WTC11 (cell line): ENCODE data around the gene RIMBP3B. TPM values are rescaled to one million over a fixed set of nuclear protein-coding genes. Genes with fewer than 3 reads are reported as not detected.
"Not testable (repeated sequence)": the region's sequence is repeated elsewhere in the genome, so short reads cannot be mapped to it uniquely, and the experiment has no call there.

ENCODE experiments used
- ATAC-seq: fragments of 200-7000 bp; cut with Tn5 transposase; 2 replicates; pipeline ENCODE4 v1.10.0; 2021; ENCODE audit warnings: mild to moderate bottlenecking, moderate library complexity
- Bru-seq: library from RNA; stranded (reverse); fragments of 400-500 nt; gene quantifications from one replicate; lab custom pipeline; 2021; lab: Mats Ljungman, UMichigan
- CTCF ChIA-PET: fragments of 300-600 bp; sonication (Branson Sonifier 250); formaldehyde crosslinking; loops from one replicate; lab custom pipeline; 2021; ENCODE audit warnings: antibody characterized with exemption; lab: Charles Lee
- POLR2A ChIA-PET: fragments of 350-600 bp; sonication (Branson Sonifier 250); formaldehyde crosslinking; loops from one replicate; lab custom pipeline; 2021; ENCODE audit warnings: antibody characterized with exemption; lab: Charles Lee
- DNase-seq: peaks from one replicate; pipeline ENCODE4 v3.0.0; 2021; ENCODE audit warnings: low spot score
- H3K27ac Mint-ChIP-seq: 2 replicates; pipeline ENCODE4 v1.8.0; 2021; ENCODE audit warnings: mixed read lengths
- H3K27me3 Mint-ChIP-seq: 2 replicates; pipeline ENCODE4 v1.8.0; 2021; ENCODE audit warnings: low read depth, mild to moderate bottlenecking, moderate library complexity, mixed read lengths
- H3K36me3 Mint-ChIP-seq: 2 replicates; pipeline ENCODE4 v1.8.0; 2021; ENCODE audit warnings: mixed read lengths
- H3K4me1 Mint-ChIP-seq: 2 replicates; pipeline ENCODE4 v1.8.0; 2022; ENCODE audit warnings: mixed read lengths
- H3K4me3 Mint-ChIP-seq: 2 replicates; pipeline ENCODE4 v1.8.0; 2021; ENCODE audit warnings: mild to moderate bottlenecking, moderate library complexity, mixed read lengths
- H3K9me3 Mint-ChIP-seq: 2 replicates; pipeline ENCODE4 v1.8.0; 2021; ENCODE audit warnings: mixed read lengths
- long read RNA-seq, 3 experiments: library from RNA in 1 of 3; library from capped mRNA in 1 of 3; library from polyadenylated mRNA in 1 of 3; unstranded in 2 of 3; stranded (forward) in 1 of 3; transcript quantifications; one replicate each; pipeline ENCODE4 v2.0.0, GENCODE V29; 2021
- total RNA-seq: library from RNA; stranded (reverse); gene quantifications from 3 replicates; pipeline ENCODE4 v1.2.3, GENCODE V29; 2021

The RIMBP3B gene
- 0.09 to 0.62 TPM (median 0.27 TPM) in 3 replicates for total RNA-seq
- not detected for Bru-seq, nascent RNA
- long read RNA-seq, experiment 1 = 0 reads
- long read RNA-seq, experiment 2 = 0 reads
- long read RNA-seq, experiment 3 = 0 reads

GRCh38 chr22:21383701-21384467, at the start of gene RIMBP3B:
TSS of gene RIMBP3B (plus strand) at chr22:21383751. CDS start at chr22:21383859, 108 bp downstream.
- POLR2A ChIA-PET, H3K4me3 Mint-ChIP-seq, H3K27me3 Mint-ChIP-seq, H3K36me3 Mint-ChIP-seq, H3K9me3 Mint-ChIP-seq, CTCF ChIA-PET, H3K4me1 Mint-ChIP-seq, H3K27ac Mint-ChIP-seq, DNase-seq: not testable (repeated sequence)
- ATAC-seq = peak; percentile 77

- ATAC-seq, H3K27ac Mint-ChIP-seq, H3K4me1 Mint-ChIP-seq, H3K36me3 Mint-ChIP-seq, DNase-seq, H3K27me3 Mint-ChIP-seq, POLR2A ChIA-PET, H3K9me3 Mint-ChIP-seq, CTCF ChIA-PET, H3K4me3 Mint-ChIP-seq: not testable (repeated sequence)
These were observed 26.0 kb upstream of the RIMBP3B start for GRCh38 chr22:21357527-21357926.

- POLR2A ChIA-PET, H3K4me1 Mint-ChIP-seq, CTCF ChIA-PET, H3K36me3 Mint-ChIP-seq, H3K4me3 Mint-ChIP-seq, H3K27me3 Mint-ChIP-seq, H3K9me3 Mint-ChIP-seq, H3K27ac Mint-ChIP-seq: not testable (repeated sequence)
- ATAC-seq (peak; percentile 48), DNase-seq (peak; percentile 16)
These were observed 23.0 kb upstream of the RIMBP3B start for GRCh38 chr22:21360525-21360924.

GRCh38 chr22:21362473-21362872, 21.1 kb upstream of the RIMBP3B start:
- H3K27ac Mint-ChIP-seq, H3K4me1 Mint-ChIP-seq, CTCF ChIA-PET, ATAC-seq, H3K27me3 Mint-ChIP-seq, H3K9me3 Mint-ChIP-seq, POLR2A ChIA-PET, H3K4me3 Mint-ChIP-seq, DNase-seq, H3K36me3 Mint-ChIP-seq: not testable (repeated sequence)

GRCh38 chr22:21363061-21363460, 20.5 kb upstream of the RIMBP3B start:
- POLR2A ChIA-PET, ATAC-seq: not testable (repeated sequence)

GRCh38 chr22:21363803-21364202, 19.7 kb upstream of the RIMBP3B start:
- H3K27ac Mint-ChIP-seq, H3K4me1 Mint-ChIP-seq, POLR2A ChIA-PET, CTCF ChIA-PET, DNase-seq, ATAC-seq, H3K4me3 Mint-ChIP-seq, H3K27me3 Mint-ChIP-seq, H3K9me3 Mint-ChIP-seq, H3K36me3 Mint-ChIP-seq: not testable (repeated sequence)

More at GRCh38 chr22:21363061-21363460, 20.5 kb upstream of the RIMBP3B start:
- H3K27me3 Mint-ChIP-seq, H3K4me3 Mint-ChIP-seq, DNase-seq, H3K9me3 Mint-ChIP-seq, CTCF ChIA-PET, H3K27ac Mint-ChIP-seq, H3K36me3 Mint-ChIP-seq, H3K4me1 Mint-ChIP-seq: not testable (repeated sequence)

- CTCF ChIA-PET, DNase-seq, H3K27me3 Mint-ChIP-seq, H3K9me3 Mint-ChIP-seq, H3K27ac Mint-ChIP-seq, H3K4me1 Mint-ChIP-seq, ATAC-seq, POLR2A ChIA-PET, H3K36me3 Mint-ChIP-seq, H3K4me3 Mint-ChIP-seq: not testable (repeated sequence)
These were observed 19.2 kb upstream of the RIMBP3B start for GRCh38 chr22:21364362-21364761.

- H3K9me3 Mint-ChIP-seq, H3K4me3 Mint-ChIP-seq, POLR2A ChIA-PET, H3K4me1 Mint-ChIP-seq, DNase-seq, H3K36me3 Mint-ChIP-seq, CTCF ChIA-PET, ATAC-seq, H3K27me3 Mint-ChIP-seq, H3K27ac Mint-ChIP-seq: not testable (repeated sequence)
These were observed 18.2 kb upstream of the RIMBP3B start for GRCh38 chr22:21365337-21365736.

GRCh38 chr22:21368603-21369310, 14.8 kb upstream of the RIMBP3B start:
- POLR2A ChIA-PET, H3K36me3 Mint-ChIP-seq, DNase-seq, H3K4me1 Mint-ChIP-seq, CTCF ChIA-PET, H3K27ac Mint-ChIP-seq, H3K4me3 Mint-ChIP-seq, H3K27me3 Mint-ChIP-seq, ATAC-seq, H3K9me3 Mint-ChIP-seq: not testable (repeated sequence)

- DNase-seq, POLR2A ChIA-PET, H3K27me3 Mint-ChIP-seq, H3K9me3 Mint-ChIP-seq, CTCF ChIA-PET, ATAC-seq, H3K36me3 Mint-ChIP-seq, H3K27ac Mint-ChIP-seq, H3K4me3 Mint-ChIP-seq, H3K4me1 Mint-ChIP-seq: not testable (repeated sequence)
These were observed 7.7 kb upstream of the RIMBP3B start for GRCh38 chr22:21375880-21376279.

GRCh38 chr22:21384468-21385357, 1.2 kb downstream of the RIMBP3B start:
- H3K9me3 Mint-ChIP-seq, H3K27me3 Mint-ChIP-seq, H3K36me3 Mint-ChIP-seq, DNase-seq, POLR2A ChIA-PET, H3K4me1 Mint-ChIP-seq, H3K27ac Mint-ChIP-seq, H3K4me3 Mint-ChIP-seq, CTCF ChIA-PET: not testable (repeated sequence)
- ATAC-seq = peak; percentile 24

GRCh38 chr22:21389480-21389879, 5.9 kb downstream of the RIMBP3B start:
- H3K36me3 Mint-ChIP-seq, DNase-seq, H3K27me3 Mint-ChIP-seq, H3K4me1 Mint-ChIP-seq, POLR2A ChIA-PET, H3K9me3 Mint-ChIP-seq, H3K27ac Mint-ChIP-seq, H3K4me3 Mint-ChIP-seq, ATAC-seq, CTCF ChIA-PET: not testable (repeated sequence)
